ENCODE data around the gene IARS2.
"Not testable (repeated sequence)": the region's sequence is repeated elsewhere in the genome, so short reads cannot be mapped to it uniquely, and the experiment has no call there.

The IARS2 gene

DNA sequence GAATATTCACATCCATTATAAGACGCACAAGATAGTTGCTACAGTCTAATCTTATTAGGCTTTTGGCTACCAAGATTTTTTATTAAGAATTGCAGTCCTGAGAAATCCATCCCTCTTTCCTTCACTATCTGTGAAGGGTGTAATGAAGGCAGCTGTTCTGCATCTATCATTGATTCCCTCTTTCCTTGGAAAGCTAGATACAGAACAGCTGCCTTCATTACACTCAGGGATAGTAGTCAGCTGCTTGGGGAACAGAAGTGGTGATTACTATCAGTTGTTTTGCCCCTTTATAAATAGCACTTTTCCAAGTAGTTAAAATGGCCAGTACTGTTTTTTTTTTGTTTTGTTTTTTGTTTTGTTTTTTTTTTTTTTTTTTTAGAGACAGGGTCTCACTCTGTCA, 70.2 kb downstream of the IARS2 start:
- no peak for DNase-seq (ENCODE audit: low read depth in 2 of 2, low spot score in 1 of 2)

GRCh38 chr1:220164517-220164916, 70.6 kb downstream of the IARS2 start:
- DNase-seq (ENCODE audit: low read depth in 2 of 2, low spot score in 1 of 2) = no peak

- no peak for DNase-seq (ENCODE audit: low read depth in 2 of 2, low spot score in 1 of 2)
These were observed 72.9 kb downstream of the IARS2 start for GRCh38 chr1:220166853-220167252.

DNA sequence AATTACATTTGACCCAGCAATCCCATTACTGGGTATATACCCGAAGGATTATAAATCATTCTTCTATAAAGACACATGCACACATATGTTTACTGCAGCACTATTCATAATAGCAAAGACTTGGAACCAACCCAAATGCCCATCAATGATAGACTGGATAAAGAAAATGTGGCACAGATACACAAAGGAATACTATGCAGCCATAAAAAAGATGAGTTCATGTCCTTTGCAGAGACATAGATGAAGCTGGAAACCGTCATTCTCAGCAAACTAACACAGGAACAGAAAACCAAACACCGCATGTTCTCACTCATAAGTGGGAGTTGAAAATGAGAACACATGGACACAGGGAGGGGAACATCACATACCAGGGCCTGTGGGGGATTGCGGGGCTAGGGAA, 76.0 kb downstream of the IARS2 start:
- not testable (repeated sequence) for DNase-seq (ENCODE audit: low read depth in 2 of 2, low spot score in 1 of 2)

DNA sequence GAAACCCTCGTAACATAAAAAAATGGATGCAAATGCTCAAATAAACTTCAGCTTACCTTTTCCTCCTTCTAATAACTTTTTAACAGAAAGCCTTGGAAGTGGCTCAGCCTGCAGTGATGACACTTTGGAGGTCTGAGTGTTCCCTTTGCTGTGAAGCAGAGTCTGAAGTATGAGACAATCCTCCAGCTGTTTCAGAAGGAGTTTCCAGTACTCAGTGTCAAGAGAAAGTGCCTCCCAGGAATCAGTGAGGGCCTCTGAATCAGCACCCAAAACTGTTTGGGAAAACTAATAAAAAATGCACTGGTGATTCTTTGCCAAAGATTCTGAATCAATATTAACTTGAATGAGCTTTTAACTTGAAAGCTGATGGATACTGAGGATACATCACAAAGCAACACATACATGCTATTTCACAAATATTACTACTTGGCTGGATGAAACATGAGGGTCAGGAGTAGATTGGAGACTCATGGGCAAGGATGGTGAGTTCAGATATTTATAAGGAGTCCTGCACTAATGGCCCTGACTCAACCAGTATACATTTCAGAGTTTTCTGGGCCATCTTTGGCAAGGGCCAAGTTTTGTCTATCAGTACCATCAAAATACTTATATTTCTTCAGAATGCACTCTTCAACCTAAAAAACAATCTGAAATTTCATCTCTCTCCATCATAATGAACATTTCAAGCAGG, 77.0 kb downstream of the IARS2 start:
- DNase-seq (ENCODE audit: low read depth in 2 of 2, low spot score in 1 of 2) = no peak

DNA sequence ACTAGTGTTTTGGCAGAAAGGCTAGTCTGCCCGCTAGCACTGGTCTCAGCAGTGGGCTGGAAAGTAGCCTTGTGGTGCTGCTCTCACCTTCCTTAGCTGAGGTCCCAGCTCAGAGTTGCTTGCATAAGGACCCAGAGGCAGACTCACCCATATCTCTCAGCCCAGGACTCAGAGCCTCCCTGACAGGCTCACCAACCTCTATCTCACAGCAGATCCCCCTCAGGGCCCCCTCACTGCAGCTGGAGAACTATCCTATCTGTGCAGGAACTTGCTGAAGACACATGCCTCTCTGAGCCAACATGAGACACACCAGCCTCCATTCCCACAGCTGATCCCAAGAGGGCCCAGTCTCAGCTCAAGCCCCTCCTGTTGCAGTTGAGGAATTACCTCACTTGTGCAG, 82.6 kb downstream of the IARS2 start:
- no peak for DNase-seq (ENCODE audit: low read depth in 2 of 2, low spot score in 1 of 2)

GRCh38 chr1:220182111-220182510, 88.2 kb downstream of the IARS2 start:
- DNase-seq (ENCODE audit: low read depth in 2 of 2, low spot score in 1 of 2) = no peak

DNA sequence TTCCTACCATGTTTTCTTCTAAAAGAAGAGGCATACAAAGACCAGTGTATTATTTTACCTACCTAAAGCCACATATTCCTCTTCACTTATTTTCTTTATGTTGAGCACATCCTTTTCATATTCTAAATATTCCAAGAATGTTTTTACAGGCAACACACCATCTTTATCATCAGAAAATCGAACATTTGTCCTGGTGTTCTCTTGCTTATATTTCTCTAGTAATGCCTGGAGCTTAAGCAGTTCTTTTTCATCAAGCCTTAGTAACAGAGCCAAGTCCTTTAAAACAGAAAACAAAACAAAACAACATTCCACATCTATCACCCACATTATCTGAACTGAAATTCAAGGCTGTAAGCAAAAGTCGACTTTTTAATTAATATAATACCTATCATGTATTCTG, 88.7 kb downstream of the IARS2 start:
- DNase-seq (ENCODE audit: low read depth in 2 of 2, low spot score in 1 of 2) = no peak

DNA sequence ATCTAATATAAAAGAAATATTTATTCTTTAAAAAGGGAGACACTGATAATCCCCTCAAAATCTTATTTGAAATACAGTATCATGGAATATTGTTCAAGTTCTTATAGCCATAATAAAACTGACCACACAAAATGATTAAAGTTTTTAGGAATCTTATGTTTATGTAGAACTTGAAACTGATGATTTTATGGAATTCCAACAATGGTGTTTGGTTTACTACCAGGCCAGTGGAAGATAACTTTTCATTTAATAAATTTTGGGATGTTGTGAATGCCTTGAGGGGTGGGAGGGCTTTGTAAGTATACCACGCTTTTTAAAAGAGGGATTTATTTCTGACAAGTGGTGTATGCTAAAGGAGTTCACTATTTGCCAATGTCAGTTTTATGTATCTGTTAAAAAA, 90.6 kb downstream of the IARS2 start:
- no peak for DNase-seq (ENCODE audit: low read depth in 2 of 2, low spot score in 1 of 2)

DNA sequence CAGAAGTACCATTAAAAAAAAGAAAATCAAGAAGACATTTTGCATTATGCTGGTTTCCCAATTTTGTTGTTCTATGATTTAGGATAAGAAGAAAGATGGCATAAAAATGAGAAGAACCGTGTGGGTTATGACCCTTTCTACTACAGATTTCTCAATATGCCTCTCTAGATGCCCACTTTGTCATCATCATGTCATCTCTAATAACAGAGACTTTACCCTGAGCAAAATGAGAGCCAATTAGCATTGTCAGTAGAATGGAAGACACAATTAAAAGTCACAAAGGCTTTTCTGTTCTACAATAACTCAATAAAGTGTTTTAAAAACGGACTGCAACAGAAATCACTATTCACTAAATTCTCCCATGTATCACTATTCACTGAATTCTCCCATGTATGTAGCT, 92.8 kb downstream of the IARS2 start:
- no peak for DNase-seq (ENCODE audit: low read depth in 2 of 2, low spot score in 1 of 2)

- DNase-seq (ENCODE audit: low read depth in 2 of 2, low spot score in 1 of 2) = no peak
These were observed 94.6 kb downstream of the IARS2 start for GRCh38 chr1:220188538-220188937.

GRCh38 chr1:220189750-220190347, 95.9 kb downstream of the IARS2 start:
- DNase-seq (ENCODE audit: low read depth in 2 of 2, low spot score in 1 of 2) = no peak

DNA sequence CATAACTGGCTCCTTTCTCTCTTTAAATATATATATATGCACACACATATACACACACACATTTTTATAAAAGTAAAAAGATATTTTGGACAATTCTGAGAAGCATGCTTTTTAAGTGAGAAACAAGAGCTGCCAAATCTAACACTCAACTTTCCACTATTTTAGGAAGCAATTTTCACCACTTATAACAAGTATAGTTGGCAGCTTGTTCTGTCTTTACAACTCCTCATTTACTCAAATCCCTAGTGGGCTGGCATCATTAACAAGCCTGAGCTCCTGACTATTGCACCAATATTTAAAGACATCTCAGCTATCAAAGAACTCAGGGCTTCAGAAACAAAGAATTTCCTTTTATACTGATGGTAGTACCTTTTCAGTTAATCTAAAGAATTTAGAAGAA, 101.8 kb downstream of the IARS2 start:
- DNase-seq (ENCODE audit: low read depth in 2 of 2, low spot score in 1 of 2) = no peak
